Glutamatergic neuron (in vitro differentiated cells): Measurements from ENCODE around the gene PTGER1. TPM values are rescaled to one million over a fixed set of nuclear protein-coding genes. Genes with fewer than 3 reads are reported as not detected.

ENCODE experiments used
- DNase-seq: peaks from one replicate; pipeline ENCODE4 v3.0.0; 2022
- H3K27ac Mint-ChIP-seq: one replicate; pipeline ENCODE4 v1.8.0; 2020; ENCODE audit warnings: mild to moderate bottlenecking, mixed read lengths, inconsistent platforms; ENCODE audit not compliant: unreplicated experiment
- H3K27me3 Mint-ChIP-seq: one replicate; pipeline ENCODE4 v1.8.0; 2020; ENCODE audit warnings: mild to moderate bottlenecking, moderate library complexity, mixed read lengths, inconsistent platforms; ENCODE audit not compliant: unreplicated experiment
- H3K36me3 Mint-ChIP-seq: one replicate; pipeline ENCODE4 v1.8.0; 2020; ENCODE audit warnings: mild to moderate bottlenecking, mixed read lengths, inconsistent platforms; ENCODE audit not compliant: unreplicated experiment
- H3K4me1 Mint-ChIP-seq: one replicate; pipeline ENCODE4 v1.8.0; 2020; ENCODE audit warnings: mild to moderate bottlenecking, low read depth, mixed read lengths, inconsistent platforms; ENCODE audit not compliant: unreplicated experiment
- H3K4me3 Mint-ChIP-seq: one replicate; pipeline ENCODE4 v1.8.0; 2020; ENCODE audit warnings: mild to moderate bottlenecking, mixed read lengths, inconsistent platforms; ENCODE audit not compliant: unreplicated experiment
- H3K9me3 Mint-ChIP-seq: one replicate; pipeline ENCODE4 v1.8.0; 2020; ENCODE audit warnings: mild to moderate bottlenecking, moderate library complexity, mixed read lengths, inconsistent platforms; ENCODE audit not compliant: unreplicated experiment
- CTCF ChIP-seq: fragments of 200-600 bp; sonication (generic); IDR thresholded peaks from one replicate; pipeline ENCODE4 v1.5.0; 2021; ENCODE audit not compliant: partially characterized antibody, unreplicated experiment
- total RNA-seq: library from RNA; stranded (reverse); fragmentation: NEBNext Ultra II Directional; extraction: Animal tissue kit (Norgen Biotek cat#: 25700); gene quantifications from one replicate; pipeline ENCODE4 v1.2.1, GENCODE V29; 2021; ENCODE audit not compliant: unreplicated experiment

Gene PTGER1
- total RNA-seq, 1 donor from 2014 or later, result 2.0 TPM

- Mint-ChIP-seq H3K36me3 (no peaks in the 10 kb centered on the region), H3K9me3 (peaks cover 9% of the 10 kb centered on the region), H3K4me1 (peaks cover 10% of the 10 kb centered on the region), H3K27me3 (peaks cover 11% of the 10 kb centered on the region), H3K27ac (no peak overlapping the region), H3K4me3 (no peak overlapping the region)
- DNase-seq, result peak; percentile 22
- no peak for TF ChIP-seq CTCF
These were observed 3.0 kb upstream of the PTGER1 start for GRCh38 chr19:14478113-14478545.

- DNase-seq, result peak; percentile 14
- Mint-ChIP-seq H3K27me3 (peaks cover 16% of the 10 kb centered on the region), H3K27ac (no peak overlapping the region), H3K9me3 (peaks cover 9% of the 10 kb centered on the region), H3K4me1 (peaks cover 11% of the 10 kb centered on the region), H3K36me3 (no peaks in the 10 kb centered on the region), H3K4me3 (no peak overlapping the region)
- no peak for TF ChIP-seq CTCF
These were observed 2.4 kb upstream of the PTGER1 start for GRCh38 chr19:14477418-14478112.

GRCh38 chr19:14476673-14477401 is 1.7 kb upstream of the PTGER1 start:
- no peak overlapping the region for H3K27ac Mint-ChIP-seq
- peak; percentile 23 for DNase-seq
- peaks cover 16% of the 10 kb centered on the region for H3K27me3 Mint-ChIP-seq
- peak overlapping the region; percentile 52 for H3K4me3 Mint-ChIP-seq
- H3K4me1 Mint-ChIP-seq, result peaks cover 11% of the 10 kb centered on the region
- peaks cover 9% of the 10 kb centered on the region for H3K9me3 Mint-ChIP-seq
- no peaks in the 10 kb centered on the region for H3K36me3 Mint-ChIP-seq
- no peak for TF ChIP-seq CTCF

GRCh38 chr19:14476327-14476672 is 1.1 kb upstream of the PTGER1 start:
- no peaks in the 10 kb centered on the region for H3K36me3 Mint-ChIP-seq
- peaks cover 16% of the 10 kb centered on the region for H3K27me3 Mint-ChIP-seq
- no peak for DNase-seq
- TF ChIP-seq CTCF, result no peak
- no peak overlapping the region for H3K27ac Mint-ChIP-seq
- H3K9me3 Mint-ChIP-seq, result peaks cover 9% of the 10 kb centered on the region
- H3K4me1 Mint-ChIP-seq, result peaks cover 11% of the 10 kb centered on the region
- H3K4me3 Mint-ChIP-seq, result no peak overlapping the region

GRCh38 chr19:14474827-14475226 is 327 bp downstream of the PTGER1 start:
- Mint-ChIP-seq H3K27me3 (peaks cover 16% of the 10 kb centered on the region), H3K9me3 (peaks cover 11% of the 10 kb centered on the region), H3K27ac (no peak overlapping the region), H3K36me3 (no peaks in the 10 kb centered on the region), H3K4me3 (peak overlapping the region; percentile 20), H3K4me1 (peaks cover 11% of the 10 kb centered on the region)
- TF ChIP-seq CTCF, result no peak
- DNase-seq, result no peak
